Activated CD8-positive, alpha-beta memory T cell treated with anti-CD3 and anti-CD28 coated beads, Interleukin-2, amount 50 U/mL, for 24 hours (primary cell): Measurements from ENCODE around the gene ATG4C.
"Not testable (repeated sequence)": the region's sequence is repeated elsewhere in the genome, so short reads cannot be mapped to it uniquely, and the experiment has no call there.

Source experiments
- DNase-seq: peaks from one replicate; pipeline ENCODE4 v3.0.0-alpha.2; 2020; ENCODE audit errors: extremely low read depth

ATG4C gene

DNA sequence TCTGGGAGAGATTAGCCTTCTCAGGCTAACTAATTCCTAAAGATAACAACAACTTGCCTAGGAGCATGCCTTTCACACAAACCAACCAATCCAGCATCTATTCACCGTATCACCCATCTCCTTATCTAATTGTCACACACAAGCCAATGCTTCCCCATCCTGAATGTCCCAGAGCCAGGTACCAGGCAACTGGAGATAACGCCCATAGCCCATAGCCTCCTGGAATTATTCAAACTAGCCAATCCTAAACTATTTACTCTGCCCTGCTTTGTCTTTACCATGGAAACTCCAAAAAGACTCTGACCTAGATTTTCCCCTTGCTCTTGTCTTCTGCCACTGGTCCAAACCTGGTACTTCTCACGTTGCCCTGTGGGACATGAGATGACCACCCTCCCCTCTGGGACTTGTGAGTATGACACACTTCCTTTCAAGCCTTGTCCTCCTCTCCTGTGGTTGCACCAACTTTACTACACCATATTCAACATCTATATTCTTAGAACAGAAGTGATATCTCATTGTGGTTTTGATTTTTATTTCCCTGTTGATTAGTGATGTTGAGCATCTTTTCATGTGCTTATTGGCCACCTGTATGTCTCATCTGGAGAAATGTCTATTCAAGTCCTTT lies 8.8 kb upstream of the ATG4C start:
- no peak for DNase-seq

DNA sequence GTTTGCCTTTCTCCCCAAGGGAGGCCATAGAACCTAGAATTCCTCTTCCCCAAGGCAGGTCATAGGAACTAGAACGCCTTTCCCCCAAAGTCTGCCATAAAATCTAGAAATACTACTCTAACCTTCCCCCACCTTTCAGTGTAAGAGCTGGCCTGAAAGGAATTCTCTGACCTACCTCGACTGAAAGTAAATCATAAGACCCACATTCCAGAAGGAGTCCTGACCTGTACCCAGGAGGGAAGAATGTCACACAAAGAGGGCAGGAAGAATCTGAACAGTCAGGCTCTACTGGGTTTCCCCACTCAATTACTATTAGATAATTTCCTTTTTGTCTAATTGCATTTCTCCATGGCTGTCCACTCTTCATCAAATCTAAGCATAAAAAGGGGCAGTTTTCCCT lies 5.7 kb upstream of the ATG4C start:
- DNase-seq = no peak

DNA sequence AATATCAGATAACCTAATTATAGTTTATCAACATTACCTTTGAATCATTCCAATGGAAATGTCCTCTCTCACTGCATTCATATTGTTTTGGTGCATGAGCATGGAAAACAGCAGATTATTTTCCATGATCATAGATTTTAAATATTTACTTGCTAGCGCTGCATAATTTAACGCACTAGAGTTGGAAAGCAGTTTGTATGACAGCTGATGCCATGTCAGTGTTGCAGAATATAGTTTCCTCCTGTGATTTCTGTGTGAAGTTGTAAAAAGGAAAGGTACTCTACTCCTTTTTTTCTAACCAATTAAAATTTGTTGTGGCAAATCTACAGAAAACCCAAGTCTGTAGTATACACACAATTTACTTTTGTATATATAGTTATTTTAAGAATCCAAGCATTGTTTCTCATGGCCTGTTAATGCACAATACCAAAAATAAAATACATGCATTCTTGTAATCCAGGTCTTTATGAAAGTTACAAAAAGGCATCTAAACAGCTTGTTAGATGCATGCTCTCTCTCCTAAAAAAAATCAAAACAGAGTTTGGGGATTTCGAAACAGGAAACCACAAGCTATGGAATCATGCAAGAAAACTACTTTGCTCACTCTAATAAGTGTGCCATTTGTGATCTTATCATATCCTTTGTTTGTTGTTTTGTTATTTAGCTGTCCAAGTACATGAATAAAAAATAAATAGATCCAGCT lies 1.9 kb upstream of the ATG4C start:
- DNase-seq = no peak

DNA sequence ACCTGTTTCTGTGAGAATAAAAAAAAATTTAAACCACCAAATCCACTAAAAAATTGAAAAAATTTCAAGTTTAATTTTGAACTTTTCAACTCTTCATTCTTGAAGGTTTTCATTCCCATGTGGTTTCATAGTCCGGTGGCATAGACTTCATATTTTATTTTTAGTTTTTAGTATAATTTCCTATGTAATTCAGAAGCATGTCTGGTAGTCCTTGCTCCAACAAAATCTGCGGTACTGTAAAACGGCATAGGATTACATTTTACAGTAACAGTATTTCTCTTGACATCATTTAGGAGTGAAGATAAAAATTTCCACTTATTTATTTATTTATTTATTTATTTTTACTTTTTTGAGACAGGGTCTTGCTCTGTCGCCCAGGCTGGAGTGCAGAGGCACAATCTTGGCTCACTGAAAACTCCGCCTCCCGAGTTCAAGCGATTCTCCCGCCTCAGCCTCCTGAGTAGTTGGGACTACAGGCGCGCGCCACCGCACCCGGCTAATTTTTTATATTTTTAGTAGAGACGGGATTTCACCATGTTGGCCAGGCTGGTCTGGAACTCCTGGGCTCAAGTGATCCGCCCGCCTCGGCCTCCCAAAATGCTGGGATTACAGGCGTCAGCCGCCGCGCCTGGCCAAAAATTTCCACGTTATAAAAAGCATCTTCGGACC lies 1.3 kb upstream of the ATG4C start:
- DNase-seq = not testable (repeated sequence)

DNA sequence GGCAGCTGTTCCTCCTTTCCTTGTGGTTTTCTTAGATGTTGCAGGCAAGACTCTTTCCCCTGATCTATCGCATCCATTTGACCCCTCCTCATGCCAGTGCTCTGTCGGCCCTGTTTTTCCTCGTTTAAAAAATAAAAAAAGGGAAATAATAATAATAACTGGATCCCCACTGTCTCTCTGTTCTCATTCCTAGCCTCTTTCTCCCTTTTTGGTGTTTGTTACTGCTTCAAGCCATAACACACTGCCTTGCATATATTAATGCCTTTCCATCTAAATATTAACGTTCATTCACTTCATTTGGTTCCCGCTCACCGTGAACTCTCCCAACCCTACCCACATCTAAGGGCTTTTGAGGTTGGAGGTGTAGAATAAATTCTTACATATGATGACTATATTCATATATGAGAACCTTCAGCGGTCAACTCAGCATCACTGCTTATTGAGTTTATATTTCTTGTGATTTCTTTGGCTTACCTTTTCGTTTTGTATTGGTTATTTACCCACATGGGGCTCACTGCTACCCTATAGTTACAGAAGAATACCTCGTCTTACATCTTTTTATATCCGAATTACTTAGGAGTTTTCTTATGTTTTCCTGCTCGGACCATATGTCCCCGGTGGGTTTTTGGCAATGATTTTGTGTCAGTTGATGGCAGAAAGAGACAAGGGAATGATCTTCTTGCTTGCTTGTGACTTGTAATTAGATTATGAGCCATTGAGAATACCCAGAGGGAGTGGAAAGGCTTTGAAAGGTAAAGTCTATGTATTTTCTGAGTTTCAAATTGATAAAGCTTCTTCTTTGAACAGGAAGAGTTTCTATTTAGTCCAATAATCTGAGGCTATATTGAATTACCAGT lies 805 bp downstream of the ATG4C start:
- no peak for DNase-seq

DNA sequence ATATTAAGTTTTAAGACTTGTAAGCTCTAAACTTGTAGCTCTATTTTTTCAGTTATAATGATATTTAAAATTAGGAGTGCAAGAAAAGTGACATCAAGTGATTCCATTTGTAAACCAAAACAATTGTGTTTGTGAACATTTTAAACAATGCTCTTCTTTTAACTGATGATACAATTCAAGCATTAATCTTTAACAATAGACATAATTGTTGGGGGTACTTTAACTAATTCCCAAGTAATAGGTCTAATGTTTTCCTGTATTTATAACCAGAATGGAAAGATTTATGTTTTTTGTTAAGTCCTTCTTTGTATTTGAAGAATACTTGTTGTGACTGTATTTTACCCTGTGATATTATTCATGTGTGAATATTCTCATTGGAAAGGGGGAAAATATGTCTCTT lies 6.8 kb downstream of the ATG4C start:
- DNase-seq = no peak

DNA sequence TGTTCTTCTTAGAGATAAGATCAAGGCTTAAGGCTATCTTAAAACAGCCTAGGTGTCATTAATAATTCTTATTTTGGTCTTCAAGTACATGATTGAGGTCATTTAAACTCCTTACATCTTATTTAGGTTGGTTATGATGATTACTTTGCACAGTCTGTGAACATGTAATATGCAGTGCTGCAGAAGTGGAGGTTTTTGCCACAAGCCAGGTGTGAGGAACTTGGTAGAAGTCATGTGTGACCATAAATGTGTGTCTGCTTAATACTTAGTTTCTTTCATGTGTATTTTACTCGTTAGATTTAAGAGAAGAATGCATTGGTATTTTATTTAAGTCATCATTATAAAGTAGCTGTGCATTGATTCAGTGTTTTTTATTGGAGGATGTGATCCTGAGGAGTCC lies 10.1 kb downstream of the ATG4C start:
- no peak for DNase-seq

DNA sequence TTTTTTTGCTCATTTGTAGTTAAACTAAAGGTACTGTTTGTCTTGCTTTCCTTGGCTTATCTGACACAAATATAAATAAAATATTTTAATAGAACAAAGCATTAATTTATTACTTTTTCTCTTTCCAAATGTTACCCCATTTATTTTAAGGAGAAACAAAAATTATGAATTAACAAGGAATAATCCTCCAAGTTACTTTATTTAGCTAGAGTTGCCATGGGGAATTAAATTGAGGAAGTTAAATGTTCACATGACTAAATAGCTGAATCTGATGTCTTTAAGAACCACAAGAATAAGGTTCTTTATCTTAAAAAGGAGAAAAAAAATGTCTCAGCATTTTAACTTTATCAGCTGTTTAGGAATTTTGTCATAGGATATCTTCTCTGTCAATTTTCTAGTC lies 12.3 kb downstream of the ATG4C start:
- DNase-seq = no peak

DNA sequence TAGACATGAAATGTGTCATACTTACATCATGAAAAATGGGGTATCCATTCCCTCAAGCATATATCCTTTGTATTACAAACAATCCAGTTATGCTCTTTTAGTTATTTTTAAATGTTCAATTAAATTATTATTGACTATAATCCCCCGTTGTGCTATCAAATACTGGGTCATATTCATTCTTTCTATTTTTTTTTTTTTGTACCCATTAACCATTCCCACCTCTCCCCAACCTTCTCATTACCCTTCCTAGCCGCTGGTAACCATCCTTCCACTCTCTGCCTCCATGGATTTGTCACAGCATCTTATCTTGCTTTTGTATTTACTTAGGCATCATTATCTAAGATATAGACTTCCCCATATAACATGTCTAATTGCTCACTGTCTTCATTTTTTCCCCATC lies 15.8 kb downstream of the ATG4C start:
- no peak for DNase-seq

DNA sequence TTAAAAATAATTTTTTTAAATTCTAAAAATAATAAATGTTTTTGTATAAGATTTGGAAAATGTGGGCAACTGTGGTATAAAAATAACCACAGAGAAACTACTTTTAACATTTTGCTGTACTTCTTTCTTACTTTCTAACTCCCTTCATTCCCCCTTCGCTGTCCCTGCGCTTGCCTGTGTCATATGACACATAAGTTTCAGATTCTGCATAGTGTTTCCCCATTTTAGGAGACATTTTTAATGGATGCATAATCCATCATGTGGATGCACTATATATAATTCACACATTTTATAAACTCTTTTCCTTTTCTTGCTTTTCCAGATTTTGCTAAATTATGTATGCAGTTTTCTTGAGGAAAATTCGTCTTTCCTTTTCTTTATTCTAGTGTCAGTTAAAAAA lies 16.3 kb downstream of the ATG4C start:
- DNase-seq = no peak

DNA sequence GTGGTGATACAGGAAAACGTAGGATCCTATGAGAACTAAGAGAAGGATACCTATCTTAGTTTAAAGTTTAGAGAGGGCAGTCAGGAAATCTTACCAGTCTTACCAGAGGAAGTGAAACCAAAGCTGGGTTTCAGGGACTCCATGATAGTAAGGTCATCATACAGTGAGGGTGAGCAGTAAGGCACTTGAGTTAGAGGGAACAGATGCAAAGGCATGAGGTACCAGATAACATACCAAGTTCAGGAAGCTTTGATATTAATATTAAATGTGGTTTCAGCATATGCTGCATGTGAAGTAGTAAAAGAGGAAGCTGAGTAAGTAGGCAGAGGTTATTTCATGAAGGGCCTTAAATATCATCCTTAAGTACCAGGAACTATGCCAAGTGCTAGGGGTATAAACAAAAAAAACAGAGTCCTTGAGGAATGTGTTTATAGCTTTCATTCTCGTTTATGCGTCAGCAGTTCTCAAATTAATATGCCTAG lies 16.9 kb downstream of the ATG4C start:
- DNase-seq = no peak

DNA sequence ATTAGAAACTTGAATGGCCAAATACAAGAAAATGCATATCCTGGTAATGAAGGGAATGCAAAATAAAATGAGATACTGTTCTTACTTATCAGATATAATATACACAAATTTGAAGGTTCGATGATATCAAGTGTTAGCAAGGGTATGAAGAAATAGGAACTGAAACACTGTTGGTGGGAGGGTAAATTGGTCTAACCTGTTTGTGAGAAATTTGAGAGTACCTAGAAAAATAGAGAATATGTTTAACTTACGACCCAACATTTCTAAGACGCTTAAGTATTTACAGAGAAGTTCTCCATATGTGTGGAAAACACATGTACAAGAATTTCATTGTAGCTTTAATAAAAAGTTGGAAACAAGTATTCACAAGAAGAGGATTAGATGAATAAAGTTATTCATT lies 25.9 kb downstream of the ATG4C start:
- DNase-seq = no peak

DNA sequence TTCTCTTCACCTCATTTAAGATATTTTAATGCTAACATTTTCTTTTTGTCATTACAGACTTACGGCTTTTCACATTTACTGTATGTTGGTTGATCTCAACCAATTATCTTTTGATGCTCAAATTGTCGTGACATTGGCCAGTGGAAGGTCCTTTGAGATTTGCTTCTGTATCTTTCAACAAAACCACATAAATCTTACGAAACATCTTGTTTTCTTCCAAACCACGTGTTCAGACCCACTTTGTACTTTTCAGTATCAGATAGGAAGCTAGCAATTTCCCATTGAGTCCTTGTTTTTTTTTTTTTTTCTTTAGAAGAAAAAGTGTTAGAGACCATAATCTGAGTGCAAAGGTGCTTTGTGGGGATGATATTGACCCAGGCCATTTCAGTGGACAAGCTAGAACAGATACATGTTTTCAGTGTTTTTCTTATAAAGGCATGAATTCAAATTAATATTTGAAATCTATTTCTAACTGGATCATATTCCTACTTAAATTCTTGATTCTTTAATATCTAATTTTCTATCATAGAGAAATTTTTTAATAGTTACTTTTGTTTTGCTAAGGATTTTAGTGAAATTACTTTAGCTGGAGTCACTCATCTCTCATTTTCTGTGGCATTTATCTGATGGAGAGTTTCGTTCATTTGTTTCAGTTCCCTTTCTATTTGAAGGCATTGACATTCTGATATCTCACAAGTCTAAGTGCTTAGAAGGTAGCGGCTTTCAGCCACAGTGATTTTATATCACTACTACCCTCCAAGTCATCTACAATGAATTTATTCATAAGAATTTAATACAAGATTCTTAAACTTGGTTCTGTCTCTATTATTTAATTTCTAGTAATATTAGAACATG lies 26.7 kb downstream of the ATG4C start:
- DNase-seq = no peak

DNA sequence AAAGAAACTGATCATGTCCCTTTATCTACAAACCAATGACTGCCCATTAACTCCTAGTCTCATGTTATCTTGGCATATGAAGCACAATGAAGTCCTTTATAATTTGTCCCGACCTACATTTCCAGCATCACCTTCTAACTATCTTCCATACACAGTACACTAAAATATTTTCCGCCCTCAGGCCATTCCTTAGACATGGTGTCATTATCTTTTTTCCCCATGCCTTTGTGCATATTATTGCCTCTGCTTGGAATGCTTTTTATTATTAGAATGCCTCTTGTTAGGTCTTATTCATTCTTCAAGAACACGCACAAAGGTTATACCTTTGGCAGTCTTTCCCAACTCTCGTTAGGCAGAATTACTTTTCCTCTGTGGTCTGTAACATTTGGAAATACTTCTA lies 39.6 kb downstream of the ATG4C start:
- no peak for DNase-seq

DNA sequence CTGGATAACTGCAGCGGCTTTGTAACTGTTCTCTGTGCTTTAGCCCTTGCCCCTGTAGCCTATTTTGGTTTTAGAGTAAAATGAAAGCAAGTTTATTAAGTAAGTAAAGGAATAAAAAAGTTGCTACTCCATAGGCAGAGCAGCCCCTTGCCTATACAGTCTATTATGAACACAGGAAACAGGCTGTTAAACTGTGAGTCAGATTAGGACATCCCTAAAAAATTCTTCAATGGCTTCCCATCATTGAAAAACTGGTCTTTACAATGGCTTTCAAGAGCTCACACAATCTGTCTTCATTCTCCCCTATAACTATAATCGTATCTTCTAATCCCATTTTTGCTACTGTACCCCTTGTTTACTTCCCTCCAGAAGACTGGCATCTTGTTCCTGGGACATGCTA lies 43.0 kb downstream of the ATG4C start:
- no peak for DNase-seq

DNA sequence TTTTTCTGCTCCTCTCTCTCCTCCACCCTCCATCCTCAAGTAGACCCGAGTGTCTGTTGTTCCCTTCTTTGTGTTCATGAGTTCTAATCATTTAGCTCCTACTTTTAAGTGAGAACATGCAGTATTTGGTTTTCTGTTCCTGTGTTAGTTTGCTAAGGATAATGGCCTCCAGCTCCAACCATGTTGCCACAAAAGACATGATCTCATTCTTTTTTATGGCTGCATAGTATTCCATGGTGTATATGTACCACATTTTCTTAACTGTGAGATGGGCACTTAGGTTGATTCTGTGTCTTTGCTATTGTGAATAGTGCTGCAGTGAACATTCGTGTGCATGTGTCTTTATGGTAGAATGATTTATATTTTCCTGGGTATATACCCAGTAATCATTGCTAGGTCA lies 43.9 kb downstream of the ATG4C start:
- DNase-seq = not testable (repeated sequence)

DNA sequence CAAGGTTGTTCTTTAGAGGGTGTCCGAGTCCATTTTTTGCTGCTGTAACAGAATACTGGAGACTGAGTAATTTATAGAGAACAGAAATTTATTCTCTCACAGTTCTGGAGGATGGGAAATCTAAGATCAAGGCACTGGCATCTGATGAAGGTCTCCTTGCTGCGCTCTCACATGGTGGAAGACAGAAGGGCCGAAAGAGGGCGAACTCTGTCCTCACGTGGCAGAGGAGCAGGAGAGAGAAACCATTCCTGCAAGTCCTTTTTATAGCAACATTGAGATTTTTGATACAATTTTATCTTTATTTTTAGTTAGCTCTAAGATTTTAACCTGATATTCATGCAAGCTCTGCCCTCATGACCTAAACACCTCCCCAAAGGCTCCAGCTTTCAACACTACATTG lies 48.3 kb downstream of the ATG4C start:
- no peak for DNase-seq

DNA sequence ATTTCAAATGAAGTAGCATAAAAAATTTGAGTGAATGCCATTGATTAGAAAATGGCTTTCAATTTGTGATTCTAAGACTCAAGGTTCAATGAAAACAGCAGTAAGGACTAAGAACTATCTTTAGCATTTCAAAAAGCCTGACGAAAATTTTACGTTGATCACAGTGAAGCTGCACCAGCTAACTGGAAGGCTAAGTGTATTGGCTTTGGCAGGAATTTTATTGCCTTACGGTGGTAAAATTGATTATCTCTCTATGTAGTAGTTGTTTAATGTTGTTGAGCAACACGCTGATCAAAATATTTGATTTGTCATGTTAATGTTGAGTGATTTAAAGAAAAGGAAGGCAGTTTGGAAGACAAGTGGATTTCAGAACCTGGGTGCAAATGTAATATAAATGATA lies 49.6 kb downstream of the ATG4C start:
- no peak for DNase-seq

DNA sequence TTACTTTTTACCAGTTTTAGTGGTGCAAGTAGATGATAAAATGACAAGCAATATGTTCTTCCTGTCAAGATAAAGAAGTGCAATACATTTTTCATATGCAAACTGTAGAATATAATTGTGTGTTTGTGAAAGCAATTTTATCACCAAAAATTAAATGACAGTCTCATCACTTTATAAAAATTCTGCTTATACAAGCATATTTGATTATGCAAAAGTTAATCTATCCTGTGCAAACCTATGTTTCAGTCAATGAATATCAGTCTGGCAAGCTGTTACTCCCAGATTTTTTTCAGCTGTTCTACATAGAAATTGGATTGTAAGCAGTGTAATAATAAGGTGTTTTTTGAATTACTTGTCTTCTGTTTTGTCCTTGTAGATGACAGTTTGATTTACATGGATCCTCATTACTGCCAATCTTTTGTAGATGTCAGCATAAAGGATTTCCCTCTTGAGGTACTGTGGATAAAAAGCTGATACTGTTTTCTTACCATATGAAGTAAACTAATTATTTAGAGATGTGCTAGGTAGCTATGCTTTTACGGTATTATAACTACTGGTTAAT lies 50.5 kb downstream of the ATG4C start:
- DNase-seq = no peak

DNA sequence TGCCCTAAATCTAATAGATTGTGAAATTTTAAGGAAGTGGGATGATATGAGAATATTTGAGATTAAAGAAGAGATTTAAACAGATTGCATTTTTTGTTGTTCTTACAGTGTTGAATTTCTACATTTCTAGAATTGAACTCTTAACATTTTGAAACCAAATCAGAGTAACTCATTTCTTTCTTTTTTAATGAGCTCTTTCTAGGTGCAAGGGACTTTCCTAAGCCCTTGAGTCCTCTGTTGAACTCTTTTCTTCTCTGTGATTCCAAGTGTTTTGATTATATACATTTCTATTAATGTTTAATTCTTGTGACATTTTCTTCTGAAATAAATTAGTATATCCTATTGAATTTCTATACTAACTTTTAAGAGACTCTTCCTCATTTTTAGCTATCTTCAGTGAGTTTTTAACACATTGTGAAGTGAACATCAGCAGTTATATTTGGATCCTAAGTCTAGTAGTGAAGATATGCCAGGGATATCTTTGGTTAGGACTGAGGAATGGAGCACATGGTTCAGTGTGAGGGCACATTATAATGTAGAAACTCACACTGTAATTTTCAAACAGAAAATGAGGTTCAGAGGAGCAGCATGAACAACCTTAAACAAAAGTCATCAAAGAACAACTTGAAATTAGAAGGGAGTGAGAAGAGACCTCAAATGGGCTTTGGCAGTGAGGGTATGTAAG lies 53.1 kb downstream of the ATG4C start:
- no peak for DNase-seq
